Epithelial cell of proximal tubule (primary cell): ENCODE results near the gene COPS6. TPM values are rescaled to one million over a fixed set of nuclear protein-coding genes. Genes with fewer than 3 reads are reported as not detected.

Experiments used
- DNase-seq: peaks from one replicate; pipeline ENCODE4 v3.0.0-alpha.2; 2011; ENCODE audit warnings: low read depth
- H3K4me3 ChIP-seq: 2 replicates; pipeline ENCODE4 v1.5.1; 2011; ENCODE audit warnings: low read depth, mild to moderate bottlenecking, low read length
- total RNA-seq: library from RNA; depleted of rRNA; stranded (reverse); fragments of >200 nt; gene quantifications from 2 replicates; pipeline ENCODE4 v1.2.3, GENCODE V29; 2015
- TF ChIP-seq, protein P1 (sequence below): conservative IDR thresholded peaks from 2 replicates; pipeline ENCODE4 v1.5.1; 2012; ENCODE audit warnings: low read depth, mild to moderate bottlenecking, low read length

The COPS6 gene
- total RNA-seq, 1 donor from 2014 or later = 39.9 TPM

DNA sequence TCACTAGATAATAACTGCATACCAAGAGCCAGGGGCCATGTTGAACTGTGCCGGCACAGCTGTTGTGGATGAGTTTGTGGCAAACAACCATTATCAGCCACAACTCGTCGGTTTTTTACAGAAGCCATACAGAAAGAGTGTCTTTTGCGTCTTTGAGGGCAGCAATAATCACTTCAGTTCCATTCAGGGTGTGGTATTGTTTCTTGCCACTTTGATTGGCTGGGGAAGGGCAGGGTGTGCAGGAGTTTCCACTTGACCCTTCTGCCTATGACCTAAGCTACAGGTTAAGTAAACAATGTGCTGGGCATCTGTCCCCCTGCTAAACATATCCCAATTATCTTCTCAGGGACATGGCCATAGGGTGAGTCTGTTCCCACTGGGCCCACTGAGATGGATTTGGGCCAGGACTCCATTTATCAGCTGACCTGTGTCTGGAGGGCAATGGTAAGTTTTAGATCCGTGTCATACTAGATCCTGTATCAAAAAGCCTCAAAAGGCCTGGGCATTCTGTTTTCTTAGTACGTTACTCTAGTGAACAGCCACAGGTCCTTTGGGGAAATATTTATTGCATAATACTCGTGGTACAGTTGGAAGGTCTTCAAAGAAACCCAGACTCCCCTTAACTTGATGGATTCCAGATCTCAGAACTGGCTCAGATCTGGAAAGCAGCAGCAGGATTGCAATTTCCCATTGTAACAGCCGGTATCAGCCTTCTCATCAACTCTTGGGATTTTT is 23.1 kb upstream of the COPS6 start:
- no peak overlapping the region for H3K4me3 ChIP-seq
- TF ChIP-seq, protein P1, sequence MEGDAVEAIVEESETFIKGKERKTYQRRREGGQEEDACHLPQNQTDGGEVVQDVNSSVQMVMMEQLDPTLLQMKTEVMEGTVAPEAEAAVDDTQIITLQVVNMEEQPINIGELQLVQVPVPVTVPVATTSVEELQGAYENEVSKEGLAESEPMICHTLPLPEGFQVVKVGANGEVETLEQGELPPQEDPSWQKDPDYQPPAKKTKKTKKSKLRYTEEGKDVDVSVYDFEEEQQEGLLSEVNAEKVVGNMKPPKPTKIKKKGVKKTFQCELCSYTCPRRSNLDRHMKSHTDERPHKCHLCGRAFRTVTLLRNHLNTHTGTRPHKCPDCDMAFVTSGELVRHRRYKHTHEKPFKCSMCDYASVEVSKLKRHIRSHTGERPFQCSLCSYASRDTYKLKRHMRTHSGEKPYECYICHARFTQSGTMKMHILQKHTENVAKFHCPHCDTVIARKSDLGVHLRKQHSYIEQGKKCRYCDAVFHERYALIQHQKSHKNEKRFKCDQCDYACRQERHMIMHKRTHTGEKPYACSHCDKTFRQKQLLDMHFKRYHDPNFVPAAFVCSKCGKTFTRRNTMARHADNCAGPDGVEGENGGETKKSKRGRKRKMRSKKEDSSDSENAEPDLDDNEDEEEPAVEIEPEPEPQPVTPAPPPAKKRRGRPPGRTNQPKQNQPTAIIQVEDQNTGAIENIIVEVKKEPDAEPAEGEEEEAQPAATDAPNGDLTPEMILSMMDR = no peak
- no peak for DNase-seq

DNA sequence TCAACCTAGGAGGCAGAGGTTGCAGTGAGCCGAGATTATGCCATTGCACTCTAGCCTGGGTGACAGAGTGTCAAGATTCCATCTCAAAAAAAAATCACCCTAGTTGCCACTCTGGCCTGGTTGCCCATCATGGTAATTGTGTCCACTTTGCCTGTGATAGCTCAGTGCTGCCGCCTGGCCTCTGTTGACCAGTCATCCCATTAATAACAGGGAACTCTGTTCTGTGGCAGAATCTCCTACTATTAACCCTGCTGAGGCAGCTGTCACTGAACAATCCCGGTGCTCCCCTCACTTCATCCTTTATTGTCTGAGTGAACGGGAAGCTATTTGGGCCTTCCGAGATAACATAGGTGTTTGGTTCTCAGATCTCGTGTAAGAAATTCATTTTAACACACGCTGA is 21.8 kb upstream of the COPS6 start:
- no peak overlapping the region for H3K4me3 ChIP-seq
- TF ChIP-seq, protein P1 = no peak
- DNase-seq = no peak

DNA sequence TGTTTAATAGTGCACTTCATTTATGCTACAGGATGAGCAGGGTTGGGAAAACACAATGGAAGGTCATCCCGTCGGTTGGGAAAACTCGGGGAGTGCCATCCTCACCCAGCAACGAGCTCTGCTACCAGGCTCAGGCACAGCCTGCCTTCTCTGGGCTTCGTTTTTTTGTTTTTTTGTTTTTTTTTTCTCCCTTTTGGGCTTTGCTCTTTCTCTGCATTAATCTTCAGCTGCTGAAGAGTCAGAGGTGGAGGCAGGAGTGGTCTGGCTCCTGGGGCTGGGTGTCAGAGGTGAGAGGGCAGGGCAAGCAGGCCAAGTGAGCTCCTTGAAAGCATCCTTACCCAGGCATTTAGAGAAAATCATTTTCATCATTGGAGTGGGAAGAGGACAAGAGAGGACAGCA is 18.8 kb upstream of the COPS6 start:
- no peak overlapping the region for H3K4me3 ChIP-seq
- TF ChIP-seq, protein P1 = no peak
- DNase-seq = no peak

DNA sequence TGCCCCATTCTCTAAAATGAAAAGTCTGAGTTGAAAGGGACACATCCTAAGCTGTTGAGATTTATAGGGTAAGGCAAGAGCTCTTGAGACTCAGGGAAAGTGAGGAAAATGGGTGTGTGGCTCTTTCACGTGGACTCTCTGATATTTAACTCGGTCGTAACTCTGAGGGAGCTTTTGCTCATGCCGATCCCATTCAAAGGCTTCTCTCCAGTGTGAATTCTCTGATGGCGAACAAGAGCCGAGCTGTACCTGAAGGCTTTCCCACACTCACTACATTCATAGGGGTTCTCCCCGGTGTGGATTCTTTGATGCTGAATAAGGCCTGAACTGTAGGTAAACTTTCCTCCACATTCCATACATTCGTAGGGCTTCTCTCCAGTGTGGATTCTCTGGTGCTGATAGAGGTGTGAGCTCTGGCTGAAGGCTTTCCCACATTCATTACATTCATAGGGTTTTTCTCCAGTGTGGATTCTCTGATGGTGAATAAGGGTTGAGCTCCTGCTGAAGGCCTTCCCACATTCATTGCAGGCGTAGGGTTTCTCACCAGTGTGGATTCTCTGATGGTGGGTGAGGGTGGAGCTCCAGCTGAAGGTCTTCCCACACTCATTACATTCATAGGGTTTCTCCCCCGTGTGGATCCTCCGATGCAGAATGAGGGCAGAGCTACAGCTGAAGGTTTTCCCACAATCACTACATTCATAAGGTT is 17.6 kb upstream of the COPS6 start:
- TF ChIP-seq, protein P1 = no peak
- no peak for DNase-seq
- H3K4me3 ChIP-seq = no peak overlapping the region

DNA sequence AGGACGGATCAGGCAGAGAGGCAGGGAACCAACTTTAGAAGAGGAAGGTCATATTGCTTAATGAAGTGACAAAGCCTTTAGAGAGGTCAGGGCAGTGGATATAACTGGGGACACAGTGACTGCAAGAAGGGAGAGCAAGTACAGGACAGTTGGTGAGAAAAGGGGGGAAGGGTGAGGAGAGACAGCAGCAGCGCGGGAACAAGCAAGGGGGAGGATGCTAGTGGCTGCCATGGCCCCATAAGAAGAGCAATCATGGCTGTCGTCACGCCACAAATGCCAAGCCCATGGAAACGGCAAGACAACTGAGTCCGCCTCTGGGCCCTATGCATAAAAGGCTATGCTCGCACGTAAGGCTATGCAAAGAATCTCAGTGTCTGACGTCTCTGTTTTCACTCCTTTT is 16.3 kb upstream of the COPS6 start:
- H3K4me3 ChIP-seq = no peak overlapping the region
- TF ChIP-seq, protein P1 = no peak
- DNase-seq = no peak

DNA sequence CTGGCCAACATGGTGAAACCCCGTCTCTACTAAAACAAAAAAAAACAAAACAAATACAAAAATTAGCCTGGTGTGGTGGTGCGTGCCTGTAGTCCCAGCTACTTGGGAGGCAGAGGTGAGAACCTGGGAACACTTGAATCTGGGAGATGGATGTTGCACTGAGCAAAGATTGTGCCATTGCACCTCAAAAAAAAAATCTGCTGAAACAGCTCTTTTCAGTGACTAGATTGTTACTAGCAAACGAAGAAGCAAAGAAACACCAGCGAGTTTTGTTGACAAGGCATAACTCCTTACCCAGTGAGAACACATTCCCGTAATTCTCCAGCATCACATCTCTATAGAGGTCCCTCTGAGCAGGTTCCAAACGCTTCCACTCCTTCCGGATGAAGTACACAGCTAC is 13.9 kb upstream of the COPS6 start:
- TF ChIP-seq, protein P1 = no peak
- no peak overlapping the region for H3K4me3 ChIP-seq
- no peak for DNase-seq
